ENCODE measurements around the gene PHACTR3. TPM values are rescaled to one million over a fixed set of nuclear protein-coding genes. Genes with fewer than 3 reads are reported as not detected.

Gene PHACTR3
- total RNA-seq, 4 donors from 2014 or later: 0.54 to 0.81 (median 0.59) TPM; not detected in 1

DNA sequence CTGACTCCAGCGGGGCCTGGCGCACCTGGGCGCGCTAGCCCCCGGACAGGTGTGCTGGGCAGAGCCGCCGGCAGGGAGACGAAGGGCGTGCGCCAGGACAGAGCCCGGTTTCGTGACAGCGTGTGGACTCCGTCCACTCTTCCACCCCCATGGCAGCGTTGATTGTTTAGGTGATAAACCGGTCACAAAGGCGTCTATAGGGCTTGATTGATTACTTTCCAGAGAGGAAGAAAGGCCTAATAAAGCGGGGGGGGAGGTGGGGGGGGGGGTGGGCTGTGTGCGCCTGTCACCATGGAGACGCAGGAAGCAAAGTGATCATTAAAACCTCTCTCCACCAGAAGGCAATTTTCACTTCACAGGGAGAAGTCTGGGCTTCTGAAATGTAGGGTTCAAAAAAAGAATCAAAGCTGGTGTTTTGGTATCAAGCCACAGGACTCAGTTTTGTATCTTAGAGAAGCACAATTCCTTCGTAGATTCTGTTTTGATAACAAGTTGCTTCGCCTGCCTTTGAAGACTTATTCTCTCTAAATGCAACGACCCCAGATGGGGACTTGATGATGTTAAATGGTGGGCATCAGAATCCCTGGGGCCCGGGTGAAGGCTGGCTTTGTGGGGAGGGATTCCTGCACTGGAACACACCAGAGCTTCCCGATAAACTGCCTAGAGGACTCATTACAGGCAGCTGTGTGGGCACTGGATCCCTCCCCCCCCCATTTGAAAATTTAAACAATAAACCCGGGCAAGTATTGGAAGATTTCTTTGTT is 1.4 kb downstream of the PHACTR3 start:
- peak overlapping the region in 1 of 4 donors; percentile 30 for H3K27ac ChIP-seq
- TF ChIP-seq POLR2A (IDR thresholded peaks at IDR 0.05) (no peak), CTCF (IDR thresholded peaks at IDR 0.05) (no peak), EP300 (IDR thresholded peaks at IDR 0.05) (no peak), POLR2AphosphoS5 (IDR thresholded peaks at IDR 0.05) (no peak)
- peaks cover 0 to 19% (median 8%) of the 10 kb centered on the region in 3 donors for H3K4me1 ChIP-seq
- H3K27me3 ChIP-seq: peaks cover 99% of the 10 kb centered on the region
- no peaks in the 10 kb centered on the region for H3K36me3 ChIP-seq
- ATAC-seq: no peak
- H3K9me3 ChIP-seq: no peaks in the 10 kb centered on the region
- WGBS, 2 donors (ENCODE audit: low coverage in 1 of 2): 42 to 51% methylated on average over 7 to 8 of the region's 26 CpGs
- peak overlapping the region in 1 of 2 donors; percentile 40 for H3K4me3 ChIP-seq

- no peak overlapping the region for H3K27ac ChIP-seq
- no peak for ATAC-seq
- H3K4me1 ChIP-seq: peaks cover 0 to 19% (median 8%) of the 10 kb centered on the region in 3 donors
- no peak overlapping the region for H3K4me3 ChIP-seq
- H3K36me3 ChIP-seq: no peaks in the 10 kb centered on the region
- 39 to 63% methylated on average over 2 to 3 of the region's 4 CpGs for WGBS, 2 donors (ENCODE audit: low coverage in 1 of 2)
- peaks cover 92% of the 10 kb centered on the region for H3K27me3 ChIP-seq
- H3K9me3 ChIP-seq: no peaks in the 10 kb centered on the region
- TF ChIP-seq POLR2A (IDR thresholded peaks at IDR 0.05) (no peak), POLR2AphosphoS5 (IDR thresholded peaks at IDR 0.05) (no peak), EP300 (IDR thresholded peaks at IDR 0.05) (no peak), CTCF (IDR thresholded peaks at IDR 0.05) (no peak)
Measured at GRCh38 chr20:59606566-59606965, 2.2 kb downstream of the PHACTR3 start.

DNA sequence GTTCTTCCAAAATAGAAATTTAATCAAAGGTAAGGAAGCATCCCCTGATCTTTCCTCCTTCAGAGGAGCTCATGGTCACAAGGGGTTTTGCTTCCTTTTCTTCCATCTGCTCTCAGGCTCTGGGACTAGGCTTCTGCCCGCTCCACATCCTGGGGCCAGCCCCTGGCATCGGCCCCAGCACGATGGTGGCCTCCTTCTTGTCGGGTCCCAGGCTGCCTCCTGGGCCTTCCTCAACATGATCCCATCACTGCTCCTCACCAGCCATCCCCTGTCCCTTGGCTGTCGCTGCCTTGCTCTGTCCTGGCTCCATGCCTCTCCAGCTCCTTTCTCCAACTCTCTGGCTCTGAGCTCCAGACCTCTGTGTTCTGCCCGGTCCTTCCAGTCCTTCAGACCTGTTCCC is 4.1 kb downstream of the PHACTR3 start:
- WGBS, 2 donors (ENCODE audit: low coverage in 1 of 2): 89 to 97% methylated on average over 4 to 6 of the region's 6 CpGs
- peaks cover 74% of the 10 kb centered on the region for H3K27me3 ChIP-seq
- H3K36me3 ChIP-seq: no peaks in the 10 kb centered on the region
- ATAC-seq: no peak
- no peak overlapping the region for H3K27ac ChIP-seq
- no peak for TF ChIP-seq EP300 (IDR thresholded peaks at IDR 0.05)
- TF ChIP-seq POLR2AphosphoS5 (IDR thresholded peaks at IDR 0.05): no peak
- TF ChIP-seq CTCF (IDR thresholded peaks at IDR 0.05): no peak
- TF ChIP-seq POLR2A (IDR thresholded peaks at IDR 0.05): no peak
- H3K9me3 ChIP-seq: no peaks in the 10 kb centered on the region
- H3K4me3 ChIP-seq: no peak overlapping the region
- H3K4me1 ChIP-seq: peaks cover 0 to 19% (median 8%) of the 10 kb centered on the region in 3 donors

DNA sequence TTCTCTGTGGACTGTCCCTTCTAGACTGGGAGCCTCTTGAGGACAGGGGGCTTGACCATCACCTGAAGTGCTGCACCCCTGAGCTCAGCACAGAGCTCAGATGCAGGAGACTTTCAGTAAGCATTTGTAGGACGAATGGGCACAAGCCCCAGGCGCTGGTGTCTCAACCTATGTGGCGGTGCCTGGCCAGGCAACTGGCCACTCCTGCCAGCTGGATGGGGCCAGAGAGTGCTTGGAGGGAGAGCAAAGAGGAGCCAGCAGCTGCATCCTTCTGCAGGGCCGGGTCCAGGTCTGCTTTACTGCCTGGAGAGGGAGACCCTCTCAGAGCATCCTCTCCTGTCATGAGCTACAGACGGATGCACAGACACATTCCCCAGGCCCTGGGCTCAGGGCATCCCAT is 4.5 kb downstream of the PHACTR3 start:
- Histone ChIP-seq H3K27me3 (peaks cover 70% of the 10 kb centered on the region), H3K9me3 (no peaks in the 10 kb centered on the region), H3K27ac (no peak overlapping the region), H3K4me3 (no peak overlapping the region), H3K4me1 (peaks cover 0 to 17% (median 8%) of the 10 kb centered on the region in 3 donors), H3K36me3 (no peaks in the 10 kb centered on the region)
- no peak for ATAC-seq
- TF ChIP-seq EP300 (IDR thresholded peaks at IDR 0.05): no peak
- WGBS, 2 donors (ENCODE audit: low coverage in 1 of 2): 86% methylated on average over 1 of the region's 5 CpGs; no CpG with 5 or more reads in 1 of the 2 donors

DNA sequence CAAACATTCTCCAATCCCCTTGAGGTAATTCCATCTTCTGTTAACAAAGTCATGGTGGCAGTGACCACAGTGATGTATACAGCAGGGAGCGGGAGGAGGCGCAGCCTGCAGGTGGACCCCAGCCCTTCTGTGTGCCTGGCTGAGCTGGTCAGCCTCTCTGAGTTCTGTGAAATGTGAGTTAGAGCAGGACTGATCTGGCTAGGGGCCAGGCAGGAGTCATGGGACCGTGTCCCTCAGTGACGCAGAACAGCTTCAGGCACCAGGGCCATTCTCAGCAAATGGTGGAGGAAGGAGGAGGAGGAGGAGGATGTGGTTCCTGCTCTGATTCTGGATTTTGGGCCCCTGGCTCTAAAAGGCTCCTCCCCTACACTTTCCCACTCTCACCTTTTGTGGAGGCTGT is 6.9 kb downstream of the PHACTR3 start:
- no peak for ATAC-seq

More for the DNA sequence above, 6.9 kb downstream of the PHACTR3 start:
- H3K4me3 ChIP-seq: no peak overlapping the region
- no peaks in the 10 kb centered on the region for H3K9me3 ChIP-seq
- H3K36me3 ChIP-seq: no peaks in the 10 kb centered on the region
- 30 to 67% methylated on average over 2 of the region's 4 CpGs for WGBS, 2 donors (ENCODE audit: low coverage in 1 of 2)
- H3K27ac ChIP-seq: no peak overlapping the region
- no peak for TF ChIP-seq EP300 (IDR thresholded peaks at IDR 0.05)
- no peak for TF ChIP-seq CTCF (IDR thresholded peaks at IDR 0.05)
- TF ChIP-seq POLR2A (IDR thresholded peaks at IDR 0.05): no peak
- no peak for TF ChIP-seq POLR2AphosphoS5 (IDR thresholded peaks at IDR 0.05)
- H3K4me1 ChIP-seq: no peaks in the 10 kb centered on the region
- peaks cover 46% of the 10 kb centered on the region for H3K27me3 ChIP-seq

All from gastroesophageal sphincter (tissue), 4 donors.